Panc1 (cell line): ENCODE measurements around the gene DAB2IP. TPM values are rescaled to one million over a fixed set of nuclear protein-coding genes. Genes with fewer than 3 reads are reported as not detected.

Experiments used
- ATAC-seq: fragments of 200-7000 bp; cut with Tn5 transposase; 2 replicates; pipeline ENCODE4 v1.9.1; 2020; ENCODE audit warnings: mild to moderate bottlenecking, moderate library complexity
- BruUV-seq: library from RNA; stranded (reverse); fragments of 400-500 nt; replicated peaks from 2 replicates; lab custom pipeline; 2021; lab: Mats Ljungman, UMichigan
- CTCF ChIA-PET: fragments of 300-600 bp; sonication (Branson Sonifier 250); formaldehyde crosslinking; loops from one replicate; lab custom pipeline; 2022; ENCODE audit warnings: antibody characterized with exemption; lab: Charles Lee
- POLR2A ChIA-PET: fragments of 300-600 bp; sonication (Branson Sonifier 250); formaldehyde crosslinking; loops from one replicate; lab custom pipeline; 2022; ENCODE audit warnings: antibody characterized with exemption; lab: Charles Lee
- DNase-seq: peaks from one replicate; pipeline ENCODE4 v3.0.0-alpha.2; 2010; ENCODE audit warnings: low read depth, low spot score
- H3K27ac ChIP-seq: 2 replicates; pipeline ENCODE4 v1.5.1; 2011; ENCODE audit warnings: mild to moderate bottlenecking, low read length, inconsistent platforms
- H3K27me3 ChIP-seq: fragments of 200-500 bp; sonication (Bioruptor generic); 2 replicates; pipeline ENCODE4 v1.6.0; 2014; ENCODE audit warnings: low read length, inconsistent platforms; ENCODE audit not compliant: control insufficient read depth, insufficient read depth
- H3K36me3 ChIP-seq: fragments of 200-500 bp; sonication (Bioruptor generic); 2 replicates; pipeline ENCODE4 v1.5.1; 2014; ENCODE audit warnings: inconsistent platforms, mild to moderate bottlenecking, low read length, moderate library complexity; ENCODE audit not compliant: control insufficient read depth, insufficient read depth
- H3K4me1 ChIP-seq: 2 replicates; pipeline ENCODE4 v1.5.1; 2011; ENCODE audit warnings: inconsistent platforms, mild to moderate bottlenecking, low read length, moderate library complexity; ENCODE audit not compliant: control insufficient read depth, insufficient read depth
- H3K4me3 ChIP-seq, 2 experiments: 2 replicates each; pipeline ENCODE4 v1.5.1; 2011 to 2012; ENCODE audit warnings: low read depth in 2 of 2, low read length in 2 of 2, mild to moderate bottlenecking in 2 of 2, inconsistent platforms in 1 of 2, moderate library complexity in 1 of 2
- H3K9me3 ChIP-seq: fragments of 200-500 bp; sonication (Bioruptor generic); 2 replicates; pipeline ENCODE4 v1.5.1; 2014; ENCODE audit warnings: low read depth, mild to moderate bottlenecking, inconsistent platforms, low read length, moderate library complexity; ENCODE audit not compliant: control insufficient read depth, insufficient read depth
- CTCF ChIP-seq: fragments of 450-650 bp; IDR thresholded peaks from 2 replicates; pipeline ENCODE4 v1.5.1; 2017; ENCODE audit warnings: mild to moderate bottlenecking
- POLR2AphosphoS5 ChIP-seq: IDR thresholded peaks from 2 replicates; pipeline ENCODE4 v1.6.1; 2012; ENCODE audit warnings: mild to moderate bottlenecking, low read depth, low read length, moderate library complexity
- REST ChIP-seq, 2 experiments: IDR thresholded peaks; 2 replicates each; pipeline ENCODE4 v1.6.1; 2011 to 2012; ENCODE audit warnings: low read depth in 2 of 2, control low read depth in 1 of 2, low read length in 1 of 2, mild to moderate bottlenecking in 1 of 2, moderate library complexity in 1 of 2; ENCODE audit not compliant: insufficient read depth in 1 of 2
- SIN3A ChIP-seq: IDR thresholded peaks from 2 replicates; pipeline ENCODE4 v1.6.1; 2012; ENCODE audit warnings: low read depth, mild to moderate bottlenecking, low read length, moderate library complexity, borderline replicate concordance; ENCODE audit not compliant: insufficient read depth
- TCF7L2 ChIP-seq: IDR thresholded peaks from 2 replicates; pipeline ENCODE4 v1.6.1; 2011; ENCODE audit warnings: mild to moderate bottlenecking, low read depth, low read length, inconsistent platforms
- in situ Hi-C: cut with HindIII; loops from 2 replicates; pipeline ENCODE4 v1.10.0; 2016; ENCODE audit warnings: low sequenced_read_pairs, low pct_unique_long_range_greater_than_20kb
- intact Hi-C: fragments of 100-400 bp; cut with micrococcal nuclease; formaldehyde crosslinking; loops from one replicate; pipeline ENCODE4 v1.10.0; 2022; ENCODE audit not compliant: unreplicated experiment
- total RNA-seq: library from RNA; stranded (reverse); gene quantifications from one replicate; pipeline ENCODE4 v1.2.1, GENCODE V29; 2021; ENCODE audit not compliant: unreplicated experiment

The DAB2IP gene
- total RNA-seq, 1 experiment from 2014 or later, result 18.4 TPM

- in situ Hi-C loops, result no loop called here
- H3K4me1 ChIP-seq, result peaks cover 5% of the 10 kb centered on the region
- POLR2A ChIA-PET, result no interaction called here
- no TSS peak for BruUV-seq
- TF ChIP-seq REST (IDR thresholded peaks at IDR 0.05; ENCODE audit: insufficient read depth in 1 of 2, low read depth in 2 of 2, low read length in 1 of 2), result no peak
- no peak for TF ChIP-seq TCF7L2
- no peak for TF ChIP-seq SIN3A
- TF ChIP-seq CTCF, result no peak
- TF ChIP-seq POLR2AphosphoS5, result no peak
- no peaks in the 10 kb centered on the region for H3K36me3 ChIP-seq
- H3K4me3 ChIP-seq, result no peak overlapping the region
- DNase-seq, result no peak
- CTCF ChIA-PET, result no interaction called here
- no peak for ATAC-seq
- no peaks in the 10 kb centered on the region for H3K27me3 ChIP-seq
- H3K9me3 ChIP-seq, result no peaks in the 10 kb centered on the region
- intact Hi-C loops, result no loop called here
- no peak overlapping the region for H3K27ac ChIP-seq
Measured at GRCh38 chr9:121729769-121730562, 78.5 kb downstream of the DAB2IP start.

- Histone ChIP-seq H3K27me3 (no peaks in the 10 kb centered on the region), H3K4me3 (no peak overlapping the region), H3K27ac (no peak overlapping the region), H3K4me1 (peaks cover 14% of the 10 kb centered on the region), H3K9me3 (no peaks in the 10 kb centered on the region), H3K36me3 (no peaks in the 10 kb centered on the region)
- DNase-seq (no peak), ATAC-seq (no peak)
- BruUV-seq, result no TSS peak
- ChIA-PET CTCF (no interaction called here), POLR2A (no interaction called here)
- in situ Hi-C loops (no loop called here), intact Hi-C loops (no loop called here)
- TF ChIP-seq REST (IDR thresholded peaks at IDR 0.05; ENCODE audit: insufficient read depth in 1 of 2, low read depth in 2 of 2, low read length in 1 of 2) (no peak), CTCF (no peak), POLR2AphosphoS5 (no peak), TCF7L2 (no peak), SIN3A (no peak)
Measured at GRCh38 chr9:121731090-121731489, 79.7 kb downstream of the DAB2IP start.
